Glutamatergic neuron (in vitro differentiated cells): ENCODE data around the gene STAG2. TPM values are rescaled to one million over a fixed set of nuclear protein-coding genes. Genes with fewer than 3 reads are reported as not detected.

Source experiments
- DNase-seq: peaks from one replicate; pipeline ENCODE4 v3.0.0; 2022
- H3K27ac Mint-ChIP-seq: one replicate; pipeline ENCODE4 v1.8.0; 2020; ENCODE audit warnings: mild to moderate bottlenecking, mixed read lengths, inconsistent platforms; ENCODE audit not compliant: unreplicated experiment
- H3K27me3 Mint-ChIP-seq: one replicate; pipeline ENCODE4 v1.8.0; 2020; ENCODE audit warnings: mild to moderate bottlenecking, moderate library complexity, mixed read lengths, inconsistent platforms; ENCODE audit not compliant: unreplicated experiment
- H3K36me3 Mint-ChIP-seq: one replicate; pipeline ENCODE4 v1.8.0; 2020; ENCODE audit warnings: mild to moderate bottlenecking, mixed read lengths, inconsistent platforms; ENCODE audit not compliant: unreplicated experiment
- H3K4me1 Mint-ChIP-seq: one replicate; pipeline ENCODE4 v1.8.0; 2020; ENCODE audit warnings: mild to moderate bottlenecking, low read depth, mixed read lengths, inconsistent platforms; ENCODE audit not compliant: unreplicated experiment
- H3K4me3 Mint-ChIP-seq: one replicate; pipeline ENCODE4 v1.8.0; 2020; ENCODE audit warnings: mild to moderate bottlenecking, mixed read lengths, inconsistent platforms; ENCODE audit not compliant: unreplicated experiment
- H3K9me3 Mint-ChIP-seq: one replicate; pipeline ENCODE4 v1.8.0; 2020; ENCODE audit warnings: mild to moderate bottlenecking, moderate library complexity, mixed read lengths, inconsistent platforms; ENCODE audit not compliant: unreplicated experiment
- total RNA-seq: library from RNA; stranded (reverse); fragmentation: NEBNext Ultra II Directional; extraction: Animal tissue kit (Norgen Biotek cat#: 25700); gene quantifications from one replicate; pipeline ENCODE4 v1.2.1, GENCODE V29; 2021; ENCODE audit not compliant: unreplicated experiment
- TF ChIP-seq, protein P1 (sequence below): fragments of 200-600 bp; sonication (generic); IDR thresholded peaks from one replicate; pipeline ENCODE4 v1.5.0; 2021; ENCODE audit not compliant: partially characterized antibody, unreplicated experiment

The STAG2 gene
- total RNA-seq, 1 donor from 2014 or later, result 49.0 TPM

DNA sequence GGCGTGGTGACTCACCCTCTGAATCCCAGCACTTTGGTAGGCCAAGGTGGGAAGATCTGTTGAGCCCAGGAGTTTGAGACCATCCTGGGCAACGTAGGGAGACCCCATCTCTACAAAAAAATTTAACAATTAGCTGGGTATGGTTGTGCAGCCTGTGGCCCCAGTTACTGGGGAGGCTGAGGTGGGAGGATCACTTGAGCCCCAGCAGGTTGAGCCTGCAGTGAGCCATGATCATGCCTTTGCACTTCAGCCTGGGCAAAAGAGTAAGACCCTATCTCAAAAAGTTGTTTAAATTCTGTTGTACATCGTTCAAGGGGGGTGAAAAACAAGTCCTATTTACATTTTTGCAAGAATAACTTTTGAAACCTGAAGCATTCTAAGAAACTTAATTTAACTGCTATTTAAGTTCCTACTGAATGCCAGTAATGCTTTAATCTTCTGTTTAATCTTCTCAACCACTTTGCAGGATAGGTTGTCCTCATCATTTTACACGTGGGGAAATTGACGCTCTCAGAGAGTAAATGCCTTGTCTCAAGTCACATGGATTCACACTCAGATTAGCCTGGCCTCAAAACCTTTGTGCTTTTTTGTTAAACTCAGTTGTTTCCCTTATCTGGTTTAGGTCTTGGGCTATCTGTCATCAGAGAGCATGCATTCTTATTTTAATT, 7.0 kb downstream of the STAG2 start:
- Mint-ChIP-seq H3K4me3 (no peak overlapping the region), H3K4me1 (peaks cover 15% of the 10 kb centered on the region), H3K9me3 (no peaks in the 10 kb centered on the region), H3K27ac (no peak overlapping the region), H3K27me3 (peaks cover 3% of the 10 kb centered on the region), H3K36me3 (no peaks in the 10 kb centered on the region)
- no peak for DNase-seq
- TF ChIP-seq, protein P1, sequence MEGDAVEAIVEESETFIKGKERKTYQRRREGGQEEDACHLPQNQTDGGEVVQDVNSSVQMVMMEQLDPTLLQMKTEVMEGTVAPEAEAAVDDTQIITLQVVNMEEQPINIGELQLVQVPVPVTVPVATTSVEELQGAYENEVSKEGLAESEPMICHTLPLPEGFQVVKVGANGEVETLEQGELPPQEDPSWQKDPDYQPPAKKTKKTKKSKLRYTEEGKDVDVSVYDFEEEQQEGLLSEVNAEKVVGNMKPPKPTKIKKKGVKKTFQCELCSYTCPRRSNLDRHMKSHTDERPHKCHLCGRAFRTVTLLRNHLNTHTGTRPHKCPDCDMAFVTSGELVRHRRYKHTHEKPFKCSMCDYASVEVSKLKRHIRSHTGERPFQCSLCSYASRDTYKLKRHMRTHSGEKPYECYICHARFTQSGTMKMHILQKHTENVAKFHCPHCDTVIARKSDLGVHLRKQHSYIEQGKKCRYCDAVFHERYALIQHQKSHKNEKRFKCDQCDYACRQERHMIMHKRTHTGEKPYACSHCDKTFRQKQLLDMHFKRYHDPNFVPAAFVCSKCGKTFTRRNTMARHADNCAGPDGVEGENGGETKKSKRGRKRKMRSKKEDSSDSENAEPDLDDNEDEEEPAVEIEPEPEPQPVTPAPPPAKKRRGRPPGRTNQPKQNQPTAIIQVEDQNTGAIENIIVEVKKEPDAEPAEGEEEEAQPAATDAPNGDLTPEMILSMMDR, result no peak

DNA sequence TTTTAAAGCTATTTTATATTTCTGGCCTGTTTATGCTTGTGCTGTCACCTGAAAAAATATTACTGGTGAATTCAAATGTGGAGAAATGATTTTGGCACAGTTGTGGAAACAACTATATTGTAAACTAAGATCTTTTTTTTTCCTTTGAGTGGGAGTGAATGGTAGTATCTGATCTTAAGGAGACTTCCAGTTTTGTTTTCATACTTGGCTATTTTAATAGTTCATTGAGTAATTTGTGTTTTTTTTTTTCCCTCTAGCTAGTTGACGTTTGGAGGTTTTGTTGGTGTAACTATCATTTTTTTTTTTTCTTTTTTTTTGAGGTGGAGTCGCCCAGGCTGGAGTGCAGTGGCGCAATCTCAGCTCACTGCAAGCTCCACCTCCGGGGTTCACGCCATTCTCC, 10.5 kb downstream of the STAG2 start:
- Mint-ChIP-seq H3K27ac (no peak overlapping the region), H3K9me3 (no peaks in the 10 kb centered on the region), H3K27me3 (peaks cover 3% of the 10 kb centered on the region), H3K4me3 (no peak overlapping the region), H3K36me3 (no peaks in the 10 kb centered on the region), H3K4me1 (peaks cover 5% of the 10 kb centered on the region)
- TF ChIP-seq, protein P1, result no peak
- no peak for DNase-seq

DNA sequence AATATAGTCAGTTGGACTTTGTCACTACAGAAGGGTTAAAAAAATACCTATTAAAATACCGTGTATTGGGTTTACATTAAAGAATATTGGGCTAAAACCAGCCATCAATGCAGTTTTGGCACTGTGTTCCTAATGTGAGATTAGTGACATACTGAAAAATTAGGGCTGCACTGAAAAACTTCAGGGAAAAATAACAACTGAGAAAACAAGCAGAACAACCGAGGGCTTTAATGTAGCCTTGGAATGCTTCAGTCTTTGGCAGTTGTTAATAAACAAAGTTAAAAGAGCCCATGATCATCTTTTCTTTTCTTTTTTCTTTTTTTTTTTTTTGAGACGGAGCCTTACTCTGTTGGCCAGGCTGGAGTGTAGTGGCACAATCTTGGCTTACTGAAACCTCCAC, 12.4 kb downstream of the STAG2 start:
- TF ChIP-seq, protein P1, result no peak
- no peak overlapping the region for H3K4me3 Mint-ChIP-seq
- H3K27ac Mint-ChIP-seq, result no peak overlapping the region
- H3K36me3 Mint-ChIP-seq, result no peaks in the 10 kb centered on the region
- peaks cover 9% of the 10 kb centered on the region for H3K4me1 Mint-ChIP-seq
- H3K27me3 Mint-ChIP-seq, result peaks cover 3% of the 10 kb centered on the region
- H3K9me3 Mint-ChIP-seq, result no peaks in the 10 kb centered on the region
- no peak for DNase-seq

DNA sequence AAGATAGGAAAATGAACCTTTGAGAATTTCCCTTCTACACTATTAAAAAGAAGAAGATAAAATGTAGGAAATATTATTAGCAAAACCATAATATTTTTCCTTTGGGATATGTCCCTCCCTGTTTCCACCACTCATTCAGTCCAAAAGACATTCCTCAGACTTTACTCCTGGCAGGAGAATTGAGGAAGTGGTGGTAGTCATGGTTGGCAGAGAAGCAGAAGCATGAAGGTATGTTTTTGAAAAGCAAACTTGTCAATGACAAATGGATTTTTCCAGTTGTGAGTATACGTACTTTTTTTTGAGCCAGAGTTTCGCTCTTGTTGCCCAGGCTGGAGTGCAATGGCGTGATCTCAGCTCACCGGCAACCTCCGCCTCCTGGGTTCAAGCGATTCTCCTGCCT, 13.7 kb downstream of the STAG2 start:
- H3K9me3 Mint-ChIP-seq, result no peaks in the 10 kb centered on the region
- no peak for DNase-seq
- TF ChIP-seq, protein P1, result no peak

DNA sequence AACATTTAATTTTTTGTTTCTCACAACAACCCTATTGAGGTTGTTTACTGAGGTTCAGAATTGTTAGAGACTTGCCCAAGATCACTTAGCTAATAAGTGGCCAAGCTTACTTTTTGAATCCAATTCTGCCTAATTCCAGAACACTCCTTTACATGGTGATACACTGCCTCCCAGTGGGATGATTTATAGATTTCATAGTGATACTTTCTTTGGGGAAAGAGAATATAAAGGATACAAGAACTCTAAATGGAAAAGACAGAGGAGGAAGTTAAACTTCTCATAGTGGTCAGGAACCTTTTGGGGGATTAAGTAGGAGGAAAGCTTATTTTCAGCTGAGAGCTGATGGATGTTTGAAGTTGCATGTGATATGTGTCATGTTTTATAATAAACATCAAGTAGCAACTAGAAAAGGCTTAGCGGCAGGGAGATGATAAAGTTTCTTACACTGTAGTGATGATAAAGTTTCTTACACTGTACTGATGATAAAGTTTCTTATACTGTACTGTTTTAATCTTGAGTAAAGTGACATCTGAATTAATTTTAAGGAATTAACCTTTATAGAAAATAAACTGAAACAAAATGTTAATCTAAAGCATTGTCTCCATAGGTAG, 15.3 kb downstream of the STAG2 start:
- Mint-ChIP-seq H3K36me3 (no peaks in the 10 kb centered on the region), H3K4me3 (no peak overlapping the region), H3K4me1 (peaks cover 9% of the 10 kb centered on the region), H3K9me3 (no peaks in the 10 kb centered on the region), H3K27me3 (peaks cover 1% of the 10 kb centered on the region), H3K27ac (no peak overlapping the region)
- no peak for DNase-seq
- TF ChIP-seq, protein P1, result no peak

More for the DNA sequence above, 13.7 kb downstream of the STAG2 start:
- peaks cover 10% of the 10 kb centered on the region for H3K4me1 Mint-ChIP-seq
- no peak overlapping the region for H3K4me3 Mint-ChIP-seq
- no peaks in the 10 kb centered on the region for H3K36me3 Mint-ChIP-seq
- peaks cover 2% of the 10 kb centered on the region for H3K27me3 Mint-ChIP-seq
- no peak overlapping the region for H3K27ac Mint-ChIP-seq
